ENCODE measurements around the gene HEXD.
A peak's percentile ranks its signal among the peaks of the same experiment; 100 is the strongest.
"Not testable (repeated sequence)": the region's sequence is repeated elsewhere in the genome, so short reads cannot be mapped to it uniquely, and the experiment has no call there.

The HEXD gene

GRCh38 chr17:82457929-82458178 is 39.7 kb downstream of the HEXD start:
- DNase-seq (ENCODE audit: low read depth in 3 of 3): peak in 1 of 3 experiments; percentile 83

DNA sequence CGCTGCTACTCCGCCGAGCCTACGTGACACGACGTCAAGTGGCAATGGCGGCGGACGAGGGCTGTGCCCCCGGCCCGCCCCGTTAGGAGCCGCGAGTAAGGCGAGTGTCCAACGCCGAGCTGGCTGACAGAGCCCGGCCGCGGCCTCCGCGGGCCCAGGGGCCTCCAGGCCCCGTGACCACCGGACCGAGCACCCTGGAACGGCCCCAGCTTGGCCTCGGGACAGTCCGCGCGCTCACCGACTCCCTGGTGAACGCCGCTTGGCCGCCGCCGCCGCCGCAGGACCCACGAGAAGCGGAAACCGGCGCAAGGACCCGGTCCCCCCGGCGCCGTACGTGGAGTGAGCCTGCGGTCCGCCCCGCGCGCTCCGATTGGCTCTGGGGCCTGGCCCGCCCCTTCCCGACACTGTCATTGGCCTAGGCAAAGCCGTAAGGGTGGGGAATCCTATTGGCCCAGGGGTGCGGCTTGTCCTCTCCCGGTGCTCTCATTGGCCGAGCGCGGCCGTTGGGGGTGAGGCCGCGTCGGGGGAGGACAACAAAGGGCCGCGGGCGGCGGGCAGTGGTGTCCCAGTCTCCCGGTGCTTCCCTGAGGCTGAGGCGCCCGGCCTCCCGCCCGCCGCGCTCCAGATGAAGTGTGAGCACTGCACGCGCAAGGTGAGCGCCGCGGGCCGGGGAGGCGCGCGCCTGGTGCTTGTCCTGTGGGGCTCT is 40.2 kb downstream of the HEXD start, which contains the start of gene NARF:
TSS of gene NARF (plus strand) at position 563 of the 706 bp plus-strand sequence. CDS start at position 626, 63 bp downstream.
- peak; percentile 90 to 96 (median 91) for DNase-seq (ENCODE audit: low read depth in 3 of 3)

- no peak for DNase-seq (ENCODE audit: low read depth in 3 of 3)
Measured at GRCh38 chr17:82458885-82459424, 40.8 kb downstream of the HEXD start.

GRCh38 chr17:82459936-82460335 is 41.8 kb downstream of the HEXD start:
- DNase-seq (ENCODE audit: low read depth in 3 of 3): not testable (repeated sequence)

DNA sequence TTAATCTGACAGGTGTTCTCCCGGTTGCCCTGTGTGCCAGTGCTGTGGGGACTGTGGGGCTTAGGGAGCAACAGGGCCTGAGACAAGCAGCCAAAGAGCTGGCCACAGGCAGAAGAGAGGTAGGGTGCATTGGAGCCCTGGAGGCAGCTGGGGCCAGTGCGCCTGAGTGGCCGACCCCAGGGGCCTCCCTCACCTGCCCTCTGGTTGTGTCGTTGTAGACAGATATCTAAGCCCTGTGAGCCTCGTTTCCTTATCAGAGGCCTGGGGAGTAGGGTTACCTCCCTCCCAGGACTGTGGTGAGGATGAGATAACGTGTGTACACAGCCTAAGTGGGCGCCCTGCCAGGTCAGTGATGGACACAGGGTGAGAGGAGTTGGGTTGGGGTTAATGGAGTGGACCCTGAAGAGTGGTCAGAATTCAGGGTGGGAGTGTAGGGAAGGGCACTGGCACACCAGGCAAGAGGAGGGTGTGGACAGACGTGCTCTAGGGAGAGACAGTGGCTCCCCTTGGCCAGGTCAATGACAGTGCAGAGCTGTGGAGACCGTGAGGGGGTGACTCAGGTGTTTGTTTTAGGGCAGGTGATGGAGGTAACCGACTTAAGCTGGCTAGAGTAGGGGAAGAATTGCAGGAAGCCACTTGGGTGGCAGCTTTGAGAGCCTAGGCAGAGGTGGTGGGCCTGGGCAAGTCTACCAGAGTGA is 43.8 kb downstream of the HEXD start:
- DNase-seq (ENCODE audit: low read depth in 3 of 3): no peak

- no peak for DNase-seq (ENCODE audit: low read depth in 3 of 3)
Measured at GRCh38 chr17:82463391-82463790, 45.2 kb downstream of the HEXD start.

- no peak for DNase-seq (ENCODE audit: low read depth in 3 of 3)
Measured at GRCh38 chr17:82463925-82464566, 45.9 kb downstream of the HEXD start.

GRCh38 chr17:82464567-82464929 is 46.4 kb downstream of the HEXD start:
- no peak for DNase-seq (ENCODE audit: low read depth in 3 of 3)

GRCh38 chr17:82465023-82465603 is 47.0 kb downstream of the HEXD start:
- DNase-seq (ENCODE audit: low read depth in 3 of 3): no peak

- no peak for DNase-seq (ENCODE audit: low read depth in 3 of 3)
Measured at GRCh38 chr17:82468692-82469091, 50.5 kb downstream of the HEXD start.

DNA sequence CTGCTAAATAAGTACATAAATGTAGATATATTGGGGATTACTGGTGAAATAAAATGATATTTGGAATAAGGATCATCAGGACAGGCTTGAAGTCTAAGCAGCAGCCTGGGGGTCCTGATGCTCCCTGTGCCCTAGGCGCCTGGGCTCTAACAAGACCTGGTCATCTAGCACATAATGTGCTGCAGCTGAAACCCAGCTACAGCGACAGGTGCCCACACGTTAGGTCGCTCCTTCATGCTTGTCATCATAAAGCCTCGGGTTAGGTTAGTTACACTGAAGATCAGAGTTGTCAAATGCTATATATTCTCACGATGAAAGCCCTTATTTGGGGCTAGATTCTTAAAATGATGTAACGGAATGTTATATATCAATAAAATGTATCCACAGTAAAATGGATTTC is 51.9 kb downstream of the HEXD start:
- no peak for DNase-seq (ENCODE audit: low read depth in 3 of 3)

DNA sequence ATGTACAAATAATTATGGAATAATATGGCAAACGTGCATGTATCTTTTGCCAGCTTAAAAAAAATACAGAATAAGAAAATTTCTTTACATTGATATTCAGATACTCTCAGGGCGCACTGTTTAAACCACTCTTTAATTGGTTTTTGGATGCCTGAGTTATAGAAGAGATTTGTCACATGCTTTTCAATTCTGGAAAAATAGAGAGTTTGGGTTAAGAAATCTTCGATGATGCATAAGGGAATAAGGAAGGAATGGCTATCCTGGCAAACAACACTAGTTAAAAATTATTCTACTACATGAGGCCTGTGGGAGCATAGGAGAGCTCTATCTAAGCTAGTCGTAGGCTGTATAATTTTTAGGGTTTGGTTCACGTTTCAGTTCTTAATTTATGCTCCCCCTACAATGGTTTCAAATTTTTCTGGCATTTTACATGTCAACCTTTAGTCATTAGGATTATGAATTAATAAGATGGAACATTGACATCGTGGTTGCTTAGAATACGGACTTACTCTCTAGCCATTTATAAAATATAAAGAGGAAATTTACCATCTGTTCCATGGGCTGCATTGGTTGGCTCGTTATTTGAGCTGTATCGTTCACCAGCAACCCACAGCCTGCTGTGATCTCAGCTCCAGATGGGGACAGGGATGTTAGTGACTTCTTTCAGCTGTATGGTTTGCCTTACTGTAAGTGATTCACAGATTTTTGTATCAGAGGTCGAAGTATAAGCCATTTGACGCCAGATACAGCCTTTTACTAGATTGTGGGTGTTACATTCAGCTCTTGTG is 56.3 kb downstream of the HEXD start:
- no peak for DNase-seq (ENCODE audit: low read depth in 3 of 3)

- no peak for DNase-seq (ENCODE audit: low read depth in 3 of 3)
Measured at GRCh38 chr17:82475458-82475857, 57.3 kb downstream of the HEXD start.

- DNase-seq (ENCODE audit: low read depth in 3 of 3): no peak
Measured at GRCh38 chr17:82477934-82478333, 59.8 kb downstream of the HEXD start.

DNA sequence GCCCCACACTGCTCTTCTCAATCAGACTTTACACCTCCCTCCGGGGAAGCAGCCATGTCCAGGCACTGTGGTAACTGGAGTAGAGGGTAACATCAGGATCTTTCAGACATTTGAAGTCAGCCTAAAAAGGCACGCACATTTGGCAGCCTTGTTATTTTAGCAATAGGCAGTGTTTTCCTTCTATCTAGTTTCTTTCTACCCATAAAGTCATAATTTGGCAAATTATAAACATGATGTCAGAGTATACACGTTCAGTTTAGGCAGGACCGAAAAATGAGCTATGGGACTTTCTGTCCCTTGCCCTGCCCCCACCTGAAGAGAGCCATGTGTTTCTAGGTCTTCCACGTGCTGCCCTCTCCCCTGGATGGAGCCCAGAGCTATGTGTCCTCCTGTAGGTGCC is 61.5 kb downstream of the HEXD start:
- no peak for DNase-seq (ENCODE audit: low read depth in 3 of 3)

GRCh38 chr17:82480318-82480717 is 62.2 kb downstream of the HEXD start:
- no peak for DNase-seq (ENCODE audit: low read depth in 3 of 3)

DNA sequence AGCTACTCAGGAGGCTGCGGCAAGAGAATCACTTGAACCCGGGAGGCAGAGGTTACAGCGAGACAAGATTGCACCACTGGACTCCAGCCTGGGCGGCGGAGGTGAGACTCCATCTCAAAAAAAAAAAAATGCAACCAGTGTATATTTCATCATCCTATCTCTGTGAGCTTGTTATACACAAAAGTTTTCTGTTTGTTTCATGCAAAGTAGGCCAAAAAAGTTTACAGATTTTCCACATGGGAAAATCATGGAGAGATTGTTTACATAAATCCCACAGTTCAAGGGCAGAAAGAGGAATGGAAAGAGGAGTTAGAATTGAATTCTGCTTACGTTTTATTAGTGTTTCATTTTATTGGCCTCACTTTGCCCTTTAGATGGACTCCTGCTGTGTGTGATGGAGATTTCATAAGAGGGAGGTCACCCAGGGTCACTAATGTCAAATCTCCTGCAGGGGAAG is 65.1 kb downstream of the HEXD start:
- no peak for DNase-seq (ENCODE audit: low read depth in 3 of 3)

- DNase-seq (ENCODE audit: low read depth in 3 of 3): no peak
Measured at GRCh38 chr17:82483836-82484235, 65.7 kb downstream of the HEXD start.

- no peak for DNase-seq (ENCODE audit: low read depth in 3 of 3)
Measured at GRCh38 chr17:82486231-82487094, 68.3 kb downstream of the HEXD start.

GRCh38 chr17:82487910-82488309 is 69.8 kb downstream of the HEXD start:
- DNase-seq (ENCODE audit: low read depth in 3 of 3): no peak

- no peak for DNase-seq (ENCODE audit: low read depth in 3 of 3)
Measured at GRCh38 chr17:82489117-82489516, 71.0 kb downstream of the HEXD start.

Data from stimulated activated CD4-positive, alpha-beta T cell treated with anti-CD3 and anti-CD28 coated beads, TNF-alpha, amount 100 ng/mL, for 24 hours (primary cell).